Ishikawa (cell line): ENCODE data around the gene GALNT9.

Experiments used
- EP300 ChIP-seq: IDR thresholded peaks from 2 replicates; pipeline ENCODE4 v1.6.1; 2012; ENCODE audit warnings: borderline replicate concordance
- FOXM1 ChIP-seq: IDR thresholded peaks from 2 replicates; pipeline ENCODE4 v1.6.1; 2012; ENCODE audit warnings: low read depth, borderline replicate concordance
- MAX ChIP-seq: IDR thresholded peaks from 2 replicates; pipeline ENCODE4 v1.6.1; 2012
- RAD21 ChIP-seq: IDR thresholded peaks from 2 replicates; pipeline ENCODE4 v1.6.1; 2012; ENCODE audit warnings: low read depth
- REST ChIP-seq: IDR thresholded peaks from 2 replicates; pipeline ENCODE4 v1.6.1; 2012; ENCODE audit warnings: low read depth, mild to moderate bottlenecking
- TEAD4 ChIP-seq: IDR thresholded peaks from 2 replicates; pipeline ENCODE4 v1.6.1; 2012
- ZBTB7A ChIP-seq: IDR thresholded peaks from 2 replicates; pipeline ENCODE4 v1.6.1; 2012; ENCODE audit warnings: low read depth

GRCh38 chr12:132338781-132339180 lies 9.4 kb upstream of the GALNT9 start:
- TF ChIP-seq ZBTB7A (no peak), FOXM1 (no peak), EP300 (no peak), RAD21 (no peak), MAX (no peak), TEAD4 (no peak), REST (no peak)
